ENCODE measurements around the gene ABCG4. TPM values are rescaled to one million over a fixed set of nuclear protein-coding genes. Genes with fewer than 3 reads are reported as not detected.

The ABCG4 gene
- total RNA-seq, 1 donor from 2014 or later = 1.3 TPM

DNA sequence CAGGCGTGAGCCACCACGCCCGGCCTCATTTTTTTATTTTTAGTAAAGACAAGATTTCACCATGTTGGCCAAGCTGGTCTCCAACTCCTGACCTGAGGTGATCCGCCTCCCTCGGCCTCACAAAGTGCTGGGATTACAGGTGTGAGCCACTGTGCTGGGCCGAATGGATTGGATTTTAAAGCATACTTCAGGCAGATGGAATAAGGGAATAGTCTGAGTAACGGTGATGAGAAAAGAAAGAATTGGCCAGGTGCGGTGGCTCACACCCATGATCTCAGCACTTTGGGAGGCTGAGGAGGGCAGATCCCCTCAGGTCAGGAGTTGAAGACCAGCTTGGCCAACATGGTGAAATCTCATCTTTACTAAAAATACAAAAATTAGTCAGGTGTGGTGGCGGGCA, 55.2 kb downstream of the ABCG4 start:
- Mint-ChIP-seq H3K4me1 (ENCODE audit: unreplicated experiment) (peaks cover 13% of the 10 kb centered on the region), H3K9me3 (no peaks in the 10 kb centered on the region), H3K27ac (no peak overlapping the region), H3K27me3 (no peaks in the 10 kb centered on the region), H3K4me3 (no peak overlapping the region), H3K36me3 (no peaks in the 10 kb centered on the region)
- TF ChIP-seq CTCF (conservative IDR thresholded peaks at IDR 0.05) = no peak
- no peak for DNase-seq (ENCODE audit: extremely low spot score, unreplicated experiment)

DNA sequence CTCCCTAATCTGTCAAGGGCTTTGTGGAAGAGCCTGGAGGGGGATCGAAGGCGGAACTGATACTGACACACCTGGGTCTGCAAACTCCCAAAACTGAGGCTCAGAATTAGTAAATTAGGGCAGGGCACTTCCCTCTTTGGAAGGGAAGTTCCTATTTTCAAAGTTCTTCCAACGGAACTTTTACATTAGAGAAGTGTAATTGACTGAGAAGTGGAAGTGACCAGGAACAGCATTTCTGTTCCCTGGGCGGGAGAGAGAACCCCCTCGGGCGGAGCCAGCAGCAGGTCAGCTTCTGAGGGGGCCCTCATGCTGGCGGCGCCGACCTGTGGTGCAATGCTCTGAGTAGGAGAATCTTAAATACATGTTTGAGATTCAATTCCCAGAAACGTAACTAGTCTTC, 56.2 kb downstream of the ABCG4 start:
- Mint-ChIP-seq H3K9me3 (no peaks in the 10 kb centered on the region), H3K27ac (peak overlapping the region; percentile 69), H3K27me3 (no peaks in the 10 kb centered on the region), H3K4me3 (peak overlapping the region; percentile 81), H3K36me3 (no peaks in the 10 kb centered on the region), H3K4me1 (ENCODE audit: unreplicated experiment) (peaks cover 13% of the 10 kb centered on the region)
- no peak for TF ChIP-seq CTCF (conservative IDR thresholded peaks at IDR 0.05)
- no peak for DNase-seq (ENCODE audit: extremely low spot score, unreplicated experiment)

GRCh38 chr11:119205574-119206510, 57.0 kb downstream of the ABCG4 start, which contains the start of gene CBL:
Gene CBL (plus strand): TSS chr11:119206339. CDS start chr11:119206418, 79 bp downstream.
- no peaks in the 10 kb centered on the region for H3K36me3 Mint-ChIP-seq
- DNase-seq (ENCODE audit: extremely low spot score, unreplicated experiment) = peak; percentile 96
- peak; percentile 98 for TF ChIP-seq CTCF (conservative IDR thresholded peaks at IDR 0.05)
- no peaks in the 10 kb centered on the region for H3K27me3 Mint-ChIP-seq
- H3K9me3 Mint-ChIP-seq = no peaks in the 10 kb centered on the region
- H3K4me3 Mint-ChIP-seq = peak within 1 kb of the TSS; percentile 99
- H3K27ac Mint-ChIP-seq = peak within 1 kb of the TSS; percentile 97
- peaks cover 13% of the 10 kb centered on the region for H3K4me1 Mint-ChIP-seq (ENCODE audit: unreplicated experiment)

DNA sequence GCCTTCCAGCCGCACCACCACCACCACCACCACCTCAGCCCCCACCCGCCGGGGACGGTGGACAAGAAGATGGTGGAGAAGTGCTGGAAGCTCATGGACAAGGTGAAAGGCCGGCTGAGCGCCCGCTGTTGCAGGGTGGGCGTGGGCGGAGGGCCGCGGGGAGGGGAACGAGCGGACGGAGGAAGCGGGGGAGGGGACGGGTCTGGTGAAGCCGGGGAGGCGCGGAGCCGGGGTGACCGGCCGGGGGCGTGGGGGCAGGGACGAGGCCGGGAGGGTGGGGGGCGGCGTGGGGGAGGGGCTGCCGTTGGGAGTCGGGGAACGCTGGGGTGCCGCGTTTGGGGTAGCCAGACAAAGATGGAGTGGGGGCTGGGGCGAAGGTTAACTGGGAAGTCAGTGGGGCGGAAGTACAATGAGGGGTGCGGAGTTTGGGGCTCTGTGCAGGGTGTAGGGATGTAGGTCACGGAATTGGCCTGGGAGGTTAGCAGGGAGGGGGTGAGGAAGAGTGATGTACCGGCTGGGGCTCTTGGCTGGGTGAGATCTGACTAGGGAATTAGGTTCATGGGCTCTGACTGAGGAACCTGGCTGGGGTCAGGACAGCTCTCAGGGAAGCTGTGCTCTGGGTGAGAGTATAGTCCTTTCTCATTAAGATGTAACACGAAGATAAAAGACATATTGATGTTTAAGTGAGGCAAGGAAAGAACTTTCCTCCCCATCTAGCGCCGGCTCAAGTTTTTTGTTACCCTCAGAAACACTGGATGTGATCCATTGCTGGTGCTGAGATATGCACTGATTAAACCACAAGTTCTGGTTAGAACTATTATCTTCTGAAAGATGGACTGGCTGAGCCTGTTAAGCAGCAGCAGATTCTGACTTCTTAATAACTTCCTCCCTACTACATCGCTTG, 57.9 kb downstream of the ABCG4 start:
- DNase-seq (ENCODE audit: extremely low spot score, unreplicated experiment) = peak; percentile 78
- TF ChIP-seq CTCF (conservative IDR thresholded peaks at IDR 0.05) = no peak
- no peaks in the 10 kb centered on the region for H3K36me3 Mint-ChIP-seq

GRCh38 chr11:119207415-119207960, 58.6 kb downstream of the ABCG4 start:
- no peaks in the 10 kb centered on the region for H3K36me3 Mint-ChIP-seq
- no peak for DNase-seq (ENCODE audit: extremely low spot score, unreplicated experiment)

More for the DNA sequence above, 57.9 kb downstream of the ABCG4 start:
- Mint-ChIP-seq H3K27me3 (no peaks in the 10 kb centered on the region), H3K27ac (peak overlapping the region; percentile 97), H3K4me1 (ENCODE audit: unreplicated experiment) (peaks cover 13% of the 10 kb centered on the region), H3K4me3 (peak overlapping the region; percentile 99), H3K9me3 (no peaks in the 10 kb centered on the region)

More at GRCh38 chr11:119207415-119207960, 58.6 kb downstream of the ABCG4 start:
- Mint-ChIP-seq H3K27me3 (no peaks in the 10 kb centered on the region), H3K4me1 (ENCODE audit: unreplicated experiment) (peaks cover 13% of the 10 kb centered on the region), H3K9me3 (no peaks in the 10 kb centered on the region), H3K4me3 (peak overlapping the region; percentile 99), H3K27ac (peak overlapping the region; percentile 97)
- no peak for TF ChIP-seq CTCF (conservative IDR thresholded peaks at IDR 0.05)
